Esophagus squamous epithelium (tissue), 4 donors: ENCODE data around the gene ATL3.

Experiments
- CTCF ChIP-seq, 6 experiments: fragments of 450-650 bp in 4 of 6; fragments of 200-600 bp in 2 of 6; sonication (generic) in 2 of 6; IDR thresholded peaks; one replicate each; pipeline ENCODE4 v1.5.1; 2016 to 2019; ENCODE audit warnings: antibody characterized with exemption in 6 of 6, mild to moderate bottlenecking in 4 of 6, moderate library complexity in 4 of 6
- POLR2A ChIP-seq, 4 donors: fragments of 450-650 bp; IDR thresholded peaks; one replicate each; pipeline ENCODE4 v1.6.1; 2017; ENCODE audit warnings: antibody characterized with exemption in 4 of 4, mild to moderate bottlenecking in 4 of 4, moderate library complexity in 3 of 4

GRCh38 chr11:63622323-63622722 lies 48.9 kb downstream of the ATL3 start:
- no peak for TF ChIP-seq CTCF (IDR thresholded peaks at IDR 0.05)
- no peak for TF ChIP-seq POLR2A (IDR thresholded peaks at IDR 0.05)
